Vagina (tissue), 2 donors: Measurements from ENCODE around the gene BICC1. TPM values are rescaled to one million over a fixed set of nuclear protein-coding genes. Genes with fewer than 3 reads are reported as not detected.

Experiments
- DNase-seq, 2 donors: peaks; one replicate each; pipeline ENCODE4 v3.0.0-alpha.2; 2017; ENCODE audit errors: extremely low spot score in 2 of 2
- H3K27ac ChIP-seq: fragments of 200-600 bp; sonication (generic); one replicate; pipeline ENCODE4 v1.5.1; 2019
- H3K27me3 ChIP-seq: fragments of 200-600 bp; sonication (generic); one replicate; pipeline ENCODE4 v1.5.1; 2019
- H3K36me3 ChIP-seq, 2 donors: fragments of 200-600 bp; sonication (generic); one replicate each; pipeline ENCODE4 v1.5.1; 2017 to 2019
- H3K4me1 ChIP-seq: fragments of 200-600 bp; sonication (generic); one replicate; pipeline ENCODE4 v1.5.1; 2019
- H3K4me3 ChIP-seq, 2 donors: fragments of 200-600 bp; sonication (generic); 1 replicate in 1 of 2; 2 replicates in 1 of 2; pipeline ENCODE4 v1.5.1; 2016 to 2019
- H3K9me3 ChIP-seq: fragments of 200-600 bp; sonication (generic); one replicate; pipeline ENCODE4 v1.5.1; 2019
- POLR2A ChIP-seq, 2 donors: fragments of 450-650 bp; IDR thresholded peaks; one replicate each; pipeline ENCODE4 v1.6.1; 2017; ENCODE audit warnings: antibody characterized with exemption in 2 of 2, mild to moderate bottlenecking in 2 of 2, moderate library complexity in 2 of 2
- POLR2AphosphoS5 ChIP-seq, 2 donors: sonication (generic); formaldehyde crosslinking; IDR thresholded peaks; one replicate each; pipeline ENCODE4 v1.9.0; 2017; ENCODE audit warnings: antibody characterized with exemption in 2 of 2, mild to moderate bottlenecking in 2 of 2, low read depth in 1 of 2; ENCODE audit not compliant: insufficient read depth in 1 of 2
- intact Hi-C: fragments of 100-400 bp; cut with DNase I; formaldehyde crosslinking; loops from one replicate; pipeline ENCODE4 v1.15.1; 2023
- total RNA-seq: library from RNA; depleted of rRNA; stranded (reverse); fragments of >200 nt; gene quantifications from one replicate; pipeline ENCODE4 v1.2.3, GENCODE V29; 2016
- TF ChIP-seq, protein P1 (sequence below), 3 experiments: fragments of 450-650 bp in 2 of 3; fragments of 200-600 bp in 1 of 3; sonication (generic) in 1 of 3; IDR thresholded peaks; one replicate each; pipeline ENCODE4 v1.5.1; 2017 to 2019; ENCODE audit warnings: antibody characterized with exemption in 3 of 3, mild to moderate bottlenecking in 2 of 3, moderate library complexity in 2 of 3

The BICC1 gene
- total RNA-seq, 1 donor from 2014 or later = 15.2 TPM

DNA sequence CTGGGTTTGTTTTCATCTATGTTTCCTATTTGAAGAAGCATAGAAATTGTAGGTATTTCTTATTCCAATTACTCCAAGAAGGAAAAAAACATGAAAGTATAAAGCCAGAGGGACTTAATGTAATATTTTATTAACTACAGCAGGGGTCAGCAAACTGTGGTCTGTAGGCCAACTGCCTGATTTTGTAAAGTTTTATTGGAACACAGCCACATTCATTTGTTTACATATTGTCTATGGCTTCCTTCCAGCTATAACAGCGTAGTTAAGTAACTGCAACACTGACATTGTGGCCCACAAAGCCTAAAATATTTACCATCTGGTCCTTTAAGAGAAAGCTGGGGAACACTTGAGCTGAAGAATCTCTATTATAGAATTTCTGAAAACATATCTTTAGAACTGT is 306.2 kb downstream of the BICC1 start:
- TF ChIP-seq, protein P1, sequence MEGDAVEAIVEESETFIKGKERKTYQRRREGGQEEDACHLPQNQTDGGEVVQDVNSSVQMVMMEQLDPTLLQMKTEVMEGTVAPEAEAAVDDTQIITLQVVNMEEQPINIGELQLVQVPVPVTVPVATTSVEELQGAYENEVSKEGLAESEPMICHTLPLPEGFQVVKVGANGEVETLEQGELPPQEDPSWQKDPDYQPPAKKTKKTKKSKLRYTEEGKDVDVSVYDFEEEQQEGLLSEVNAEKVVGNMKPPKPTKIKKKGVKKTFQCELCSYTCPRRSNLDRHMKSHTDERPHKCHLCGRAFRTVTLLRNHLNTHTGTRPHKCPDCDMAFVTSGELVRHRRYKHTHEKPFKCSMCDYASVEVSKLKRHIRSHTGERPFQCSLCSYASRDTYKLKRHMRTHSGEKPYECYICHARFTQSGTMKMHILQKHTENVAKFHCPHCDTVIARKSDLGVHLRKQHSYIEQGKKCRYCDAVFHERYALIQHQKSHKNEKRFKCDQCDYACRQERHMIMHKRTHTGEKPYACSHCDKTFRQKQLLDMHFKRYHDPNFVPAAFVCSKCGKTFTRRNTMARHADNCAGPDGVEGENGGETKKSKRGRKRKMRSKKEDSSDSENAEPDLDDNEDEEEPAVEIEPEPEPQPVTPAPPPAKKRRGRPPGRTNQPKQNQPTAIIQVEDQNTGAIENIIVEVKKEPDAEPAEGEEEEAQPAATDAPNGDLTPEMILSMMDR (IDR thresholded peaks at IDR 0.05) = no peak
- Histone ChIP-seq H3K27me3 (no peaks in the 10 kb centered on the region), H3K36me3 (no peaks in the 10 kb centered on the region), H3K9me3 (no peaks in the 10 kb centered on the region), H3K4me1 (peaks cover 23% of the 10 kb centered on the region), H3K27ac (no peak overlapping the region), H3K4me3 (no peak overlapping the region)
- intact Hi-C loops = no loop called here
- DNase-seq = no peak

DNA sequence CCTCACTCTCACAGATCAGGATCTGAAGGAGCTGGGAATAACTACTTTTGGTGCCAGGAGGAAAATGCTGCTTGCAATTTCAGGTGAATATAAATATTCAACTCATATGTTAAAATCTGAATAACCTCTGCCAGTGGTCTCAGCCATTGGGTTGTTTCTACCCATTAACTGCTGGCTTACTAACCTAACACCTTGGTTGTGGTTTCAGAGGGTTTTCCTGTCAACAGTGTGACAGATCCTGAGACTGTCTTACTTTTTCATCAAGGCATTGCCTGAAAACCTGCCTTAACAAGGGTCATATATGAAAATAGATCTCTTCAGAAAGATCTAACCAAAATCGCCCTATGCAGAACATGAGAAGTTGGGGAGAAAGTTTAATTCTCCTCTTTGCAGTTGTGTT is 307.7 kb downstream of the BICC1 start:
- H3K4me1 ChIP-seq = peaks cover 23% of the 10 kb centered on the region
- H3K4me3 ChIP-seq = no peak overlapping the region
- H3K36me3 ChIP-seq = no peaks in the 10 kb centered on the region
- intact Hi-C loops = no loop called here
- DNase-seq = no peak
- no peak overlapping the region for H3K27ac ChIP-seq
- H3K27me3 ChIP-seq = no peaks in the 10 kb centered on the region
- H3K9me3 ChIP-seq = no peaks in the 10 kb centered on the region
- TF ChIP-seq, protein P1 (IDR thresholded peaks at IDR 0.05) = no peak
- TF ChIP-seq POLR2AphosphoS5 (IDR thresholded peaks at IDR 0.05; ENCODE audit: insufficient read depth in 1 of 2, low read depth in 1 of 2) = no peak
- TF ChIP-seq POLR2A (IDR thresholded peaks at IDR 0.05) = no peak

DNA sequence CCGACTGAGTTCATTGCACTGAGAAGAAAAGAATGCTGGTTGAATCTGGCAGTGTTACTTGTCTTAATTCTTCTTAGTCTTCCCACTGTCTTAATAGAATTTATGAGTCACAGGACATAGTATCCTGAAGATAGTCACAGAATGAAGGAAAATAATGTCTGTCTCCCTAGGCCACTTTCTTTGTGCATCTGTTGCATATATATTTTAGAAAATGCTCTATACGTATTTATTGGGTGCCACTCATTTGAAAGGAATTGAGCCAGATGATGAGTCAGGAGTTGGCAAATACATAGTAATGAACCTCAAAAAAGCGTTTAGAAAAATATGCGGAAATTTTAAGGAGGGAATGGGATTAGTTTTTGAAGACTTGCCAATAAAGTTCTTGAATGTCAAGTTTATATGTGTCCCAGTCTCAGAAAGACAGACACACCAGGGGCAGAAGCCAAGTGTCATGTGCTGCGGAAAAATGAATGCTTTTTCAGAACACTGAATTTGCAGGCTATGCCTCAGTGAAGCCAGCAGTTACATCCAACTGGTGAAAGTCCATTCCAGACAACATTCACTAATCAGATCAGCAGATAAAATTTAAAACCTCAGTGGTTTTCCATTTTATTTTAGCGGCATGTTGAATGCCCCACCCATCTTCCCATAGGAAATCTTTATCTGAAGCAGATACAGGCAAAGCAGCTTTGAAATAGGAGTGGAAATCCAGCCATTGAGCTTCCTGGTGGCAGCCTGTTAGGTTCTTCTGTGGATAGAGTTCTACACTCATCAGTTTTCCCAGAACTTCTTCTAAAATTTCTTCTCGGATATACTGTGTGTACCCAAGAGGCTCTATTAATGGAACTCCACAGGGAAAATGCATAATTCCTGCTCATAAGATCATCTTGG is 308.4 kb downstream of the BICC1 start:
- no peak for DNase-seq
- H3K27ac ChIP-seq = no peak overlapping the region
- TF ChIP-seq, protein P1 (IDR thresholded peaks at IDR 0.05) = no peak
- TF ChIP-seq POLR2AphosphoS5 (IDR thresholded peaks at IDR 0.05; ENCODE audit: insufficient read depth in 1 of 2, low read depth in 1 of 2) = peak in 1 of 2 donors; percentile 46
- no peak for TF ChIP-seq POLR2A (IDR thresholded peaks at IDR 0.05)
- peaks cover 23% of the 10 kb centered on the region for H3K4me1 ChIP-seq
- H3K9me3 ChIP-seq = no peaks in the 10 kb centered on the region
- no peak overlapping the region for H3K4me3 ChIP-seq
- H3K36me3 ChIP-seq = no peaks in the 10 kb centered on the region
- no peaks in the 10 kb centered on the region for H3K27me3 ChIP-seq
- intact Hi-C loops = no loop called here

DNA sequence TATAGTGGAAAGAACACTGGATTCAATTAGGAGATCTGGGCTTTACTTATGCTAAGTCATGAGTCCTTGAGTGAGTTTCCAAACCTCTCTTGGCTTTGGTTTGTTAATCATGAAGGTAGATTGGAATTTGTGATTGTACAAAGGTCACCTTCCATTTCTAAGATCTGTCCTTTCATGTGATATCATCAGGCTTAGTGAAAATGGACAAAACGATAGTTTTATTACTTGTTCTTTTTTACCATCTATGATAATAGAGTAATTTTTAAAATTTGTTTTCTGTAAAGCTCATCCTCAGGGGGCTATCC is 309.0 kb downstream of the BICC1 start:
- TF ChIP-seq POLR2A (IDR thresholded peaks at IDR 0.05) = no peak
- TF ChIP-seq, protein P1 (IDR thresholded peaks at IDR 0.05) = no peak
- TF ChIP-seq POLR2AphosphoS5 (IDR thresholded peaks at IDR 0.05; ENCODE audit: insufficient read depth in 1 of 2, low read depth in 1 of 2) = no peak
- Histone ChIP-seq H3K27me3 (no peaks in the 10 kb centered on the region), H3K27ac (no peak overlapping the region), H3K9me3 (no peaks in the 10 kb centered on the region), H3K4me1 (peaks cover 23% of the 10 kb centered on the region), H3K36me3 (no peaks in the 10 kb centered on the region), H3K4me3 (no peak overlapping the region)
- DNase-seq = no peak
- intact Hi-C loops = no loop called here

DNA sequence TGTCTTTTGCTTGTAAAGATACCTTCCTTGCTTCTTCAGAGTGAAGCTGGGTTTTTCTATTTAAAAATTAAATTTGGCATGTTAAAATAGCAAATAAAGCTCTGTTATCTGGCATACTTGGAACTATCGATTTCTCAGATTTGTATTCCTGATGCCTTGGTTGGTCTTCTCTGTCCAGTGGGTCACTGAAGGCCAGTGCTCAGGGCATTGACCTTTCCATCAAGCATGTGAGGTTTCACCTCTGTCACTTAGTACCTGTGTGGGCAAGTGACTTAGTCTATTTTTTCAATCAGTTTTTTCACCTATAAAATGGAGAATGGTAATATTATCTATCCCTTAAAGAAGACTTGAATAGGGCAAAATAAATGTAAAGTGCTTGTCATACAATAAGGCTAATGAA is 311.3 kb downstream of the BICC1 start:
- no peak for DNase-seq
- H3K4me1 ChIP-seq = peaks cover 18% of the 10 kb centered on the region
- intact Hi-C loops = no loop called here
- H3K4me3 ChIP-seq = no peak overlapping the region
- H3K27ac ChIP-seq = no peak overlapping the region
- no peaks in the 10 kb centered on the region for H3K27me3 ChIP-seq
- H3K36me3 ChIP-seq = no peaks in the 10 kb centered on the region
- TF ChIP-seq POLR2AphosphoS5 (IDR thresholded peaks at IDR 0.05; ENCODE audit: insufficient read depth in 1 of 2, low read depth in 1 of 2) (no peak), POLR2A (IDR thresholded peaks at IDR 0.05) (no peak)
- TF ChIP-seq, protein P1 (IDR thresholded peaks at IDR 0.05) = no peak
- H3K9me3 ChIP-seq = no peaks in the 10 kb centered on the region
